Body of pancreas (tissue), 4 donors: ENCODE measurements around the gene C14orf132. TPM values are rescaled to one million over a fixed set of nuclear protein-coding genes. Genes with fewer than 3 reads are reported as not detected.

Source experiments
- ATAC-seq: fragments of 150-250 bp; one replicate; pipeline ENCODE4 v1.9.1; 2016
- DNase-seq, 4 donors: peaks; one replicate each; pipeline ENCODE4 v3.0.0-alpha.2; 2019
- H3K27ac ChIP-seq, 4 donors: fragments of 200-600 bp; sonication (generic); 1 replicate in 3 of 4; 2 replicates in 1 of 4; pipeline versions ENCODE4 v1.5.1 to v1.6.1; 2016 to 2019; ENCODE audit warnings: mild to moderate bottlenecking in 1 of 4, mixed read lengths in 1 of 4, moderate library complexity in 1 of 4
- H3K27me3 ChIP-seq, 2 donors: fragments of 200-600 bp; sonication (generic); one replicate each; pipeline ENCODE4 v1.6.0; 2016; ENCODE audit warnings: mild to moderate bottlenecking in 1 of 2
- H3K36me3 ChIP-seq, 2 donors: fragments of 200-600 bp; sonication (generic); replicated peaks in 1 of 2; 2 replicates each; pipeline ENCODE4 v1.5.1; 2016; ENCODE audit warnings: low read depth in 2 of 2; ENCODE audit not compliant: insufficient read depth in 1 of 2
- H3K4me1 ChIP-seq: fragments of 200-600 bp; sonication (generic); one replicate; pipeline ENCODE4 v1.6.0; 2016
- H3K4me3 ChIP-seq, 2 donors: fragments of 200-600 bp; sonication (generic); 1 replicate in 1 of 2; 2 replicates in 1 of 2; pipeline ENCODE4 v1.5.1; 2016 to 2019
- H3K9me3 ChIP-seq, 3 donors: fragments of 200-600 bp; sonication (generic); 1 replicate in 2 of 3; 2 replicates in 1 of 3; pipeline ENCODE4 v1.5.1; 2016
- POLR2A ChIP-seq, 3 donors: fragments of 450-650 bp; IDR thresholded peaks; one replicate each; pipeline ENCODE4 v1.6.1; 2016; ENCODE audit warnings: antibody characterized with exemption in 3 of 3, mild to moderate bottlenecking in 2 of 3
- WGBS, 2 donors: methylation state at CpG; one replicate each; pipeline ENCODE4 v1.1.5; 2017; 5-methylcytosine and 5-hydroxymethylcytosine counted together
- intact Hi-C: fragments of 100-400 bp; cut with DNase I; formaldehyde crosslinking; loops from one replicate; pipeline ENCODE4 v1.15.1; 2023
- total RNA-seq, 2 donors: library from RNA; depleted of rRNA; stranded (reverse); fragments of >200 nt; gene quantifications; one replicate each; pipeline ENCODE4 v1.1.0, GENCODE V29; 2016
- TF ChIP-seq, protein P1 (sequence below), 7 experiments: fragments of 450-650 bp in 4 of 7; fragments of 200-600 bp in 3 of 7; sonication (generic) in 3 of 7; IDR thresholded peaks; one replicate each; pipeline ENCODE4 v1.5.1; 2016 to 2019; ENCODE audit warnings: antibody characterized with exemption in 7 of 7

The C14orf132 gene
- total RNA-seq, 2 donors from 2014 or later = 4.4 to 4.6 TPM

DNA sequence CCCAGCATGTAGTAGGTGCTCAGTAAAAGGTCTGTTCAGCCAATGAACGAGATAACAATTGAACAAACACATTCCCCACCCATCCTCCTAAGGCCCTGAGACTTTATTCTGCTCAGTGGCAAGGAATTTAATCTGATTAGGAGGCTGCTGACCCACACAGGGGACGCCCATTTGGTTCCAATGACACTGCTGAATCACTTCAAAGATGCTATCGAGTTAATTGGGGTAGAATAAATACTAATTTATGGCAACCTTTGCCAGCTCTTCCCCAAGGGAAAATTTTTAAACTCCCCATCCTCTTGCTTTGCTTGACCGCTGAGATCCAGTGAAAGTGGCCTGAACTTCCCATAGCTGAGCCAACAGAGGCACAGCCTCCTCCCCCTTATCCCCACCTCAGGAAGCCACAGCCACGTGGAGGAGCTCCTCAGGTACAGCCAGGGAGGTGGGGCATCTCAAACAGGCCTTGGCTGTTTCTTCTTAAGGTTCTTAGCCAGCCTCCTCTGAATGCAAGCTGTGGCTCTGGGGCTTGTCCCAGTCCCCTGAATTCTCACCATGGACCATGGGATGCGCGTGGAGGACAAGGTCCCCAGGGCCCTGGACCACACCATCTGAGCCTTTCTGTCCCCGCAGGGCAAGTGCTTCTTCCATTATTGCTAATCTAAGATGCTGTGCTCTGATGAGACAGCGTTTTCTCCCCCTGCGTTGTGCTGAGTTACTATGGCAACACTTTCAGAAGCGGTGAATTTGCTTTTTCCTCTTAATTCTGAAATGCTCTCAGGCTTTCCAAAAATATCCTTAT lies 26.7 kb downstream of the C14orf132 start:
- Histone ChIP-seq H3K4me1 (no peaks in the 10 kb centered on the region), H3K4me3 (no peak overlapping the region), H3K27me3 (no peaks in the 10 kb centered on the region), H3K36me3 (no peaks in the 10 kb centered on the region), H3K27ac (no peak overlapping the region), H3K9me3 (no peaks in the 10 kb centered on the region)
- TF ChIP-seq POLR2A (IDR thresholded peaks at IDR 0.05) = no peak
- TF ChIP-seq, protein P1, sequence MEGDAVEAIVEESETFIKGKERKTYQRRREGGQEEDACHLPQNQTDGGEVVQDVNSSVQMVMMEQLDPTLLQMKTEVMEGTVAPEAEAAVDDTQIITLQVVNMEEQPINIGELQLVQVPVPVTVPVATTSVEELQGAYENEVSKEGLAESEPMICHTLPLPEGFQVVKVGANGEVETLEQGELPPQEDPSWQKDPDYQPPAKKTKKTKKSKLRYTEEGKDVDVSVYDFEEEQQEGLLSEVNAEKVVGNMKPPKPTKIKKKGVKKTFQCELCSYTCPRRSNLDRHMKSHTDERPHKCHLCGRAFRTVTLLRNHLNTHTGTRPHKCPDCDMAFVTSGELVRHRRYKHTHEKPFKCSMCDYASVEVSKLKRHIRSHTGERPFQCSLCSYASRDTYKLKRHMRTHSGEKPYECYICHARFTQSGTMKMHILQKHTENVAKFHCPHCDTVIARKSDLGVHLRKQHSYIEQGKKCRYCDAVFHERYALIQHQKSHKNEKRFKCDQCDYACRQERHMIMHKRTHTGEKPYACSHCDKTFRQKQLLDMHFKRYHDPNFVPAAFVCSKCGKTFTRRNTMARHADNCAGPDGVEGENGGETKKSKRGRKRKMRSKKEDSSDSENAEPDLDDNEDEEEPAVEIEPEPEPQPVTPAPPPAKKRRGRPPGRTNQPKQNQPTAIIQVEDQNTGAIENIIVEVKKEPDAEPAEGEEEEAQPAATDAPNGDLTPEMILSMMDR (IDR thresholded peaks at IDR 0.05) = no peak
- intact Hi-C loops = no loop called here
- WGBS, 2 donors = 61 to 71% methylated on average over 11 of the region's 11 CpGs
- ATAC-seq (no peak), DNase-seq (no peak)

DNA sequence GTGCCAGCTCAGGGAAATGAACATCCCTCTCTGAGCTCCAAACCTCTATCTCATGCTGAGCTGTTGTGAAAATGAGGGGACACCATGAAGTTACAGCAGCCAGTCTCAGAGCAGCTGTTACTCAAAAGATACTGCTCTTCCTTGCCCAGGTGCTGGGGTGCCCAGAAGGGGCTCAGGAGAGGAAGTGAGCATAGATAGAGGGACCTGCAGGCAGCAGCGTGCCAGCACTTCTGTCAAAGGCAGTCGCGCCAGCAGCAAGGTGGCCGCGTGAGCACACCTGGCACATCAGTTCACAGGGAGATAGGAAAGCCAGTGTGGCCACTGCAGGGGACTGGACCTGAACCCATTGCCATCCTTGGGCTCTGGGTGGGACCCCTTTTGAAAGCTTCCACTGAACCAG lies 27.8 kb downstream of the C14orf132 start:
- TF ChIP-seq, protein P1 (IDR thresholded peaks at IDR 0.05) = no peak
- TF ChIP-seq POLR2A (IDR thresholded peaks at IDR 0.05) = no peak
- Histone ChIP-seq H3K4me3 (no peak overlapping the region), H3K4me1 (no peaks in the 10 kb centered on the region), H3K36me3 (no peaks in the 10 kb centered on the region), H3K9me3 (no peaks in the 10 kb centered on the region), H3K27me3 (no peaks in the 10 kb centered on the region), H3K27ac (no peak overlapping the region)
- ATAC-seq (no peak), DNase-seq (no peak)
- intact Hi-C loops = no loop called here
- WGBS, 2 donors = 56 to 84% methylated on average over 5 of the region's 5 CpGs

DNA sequence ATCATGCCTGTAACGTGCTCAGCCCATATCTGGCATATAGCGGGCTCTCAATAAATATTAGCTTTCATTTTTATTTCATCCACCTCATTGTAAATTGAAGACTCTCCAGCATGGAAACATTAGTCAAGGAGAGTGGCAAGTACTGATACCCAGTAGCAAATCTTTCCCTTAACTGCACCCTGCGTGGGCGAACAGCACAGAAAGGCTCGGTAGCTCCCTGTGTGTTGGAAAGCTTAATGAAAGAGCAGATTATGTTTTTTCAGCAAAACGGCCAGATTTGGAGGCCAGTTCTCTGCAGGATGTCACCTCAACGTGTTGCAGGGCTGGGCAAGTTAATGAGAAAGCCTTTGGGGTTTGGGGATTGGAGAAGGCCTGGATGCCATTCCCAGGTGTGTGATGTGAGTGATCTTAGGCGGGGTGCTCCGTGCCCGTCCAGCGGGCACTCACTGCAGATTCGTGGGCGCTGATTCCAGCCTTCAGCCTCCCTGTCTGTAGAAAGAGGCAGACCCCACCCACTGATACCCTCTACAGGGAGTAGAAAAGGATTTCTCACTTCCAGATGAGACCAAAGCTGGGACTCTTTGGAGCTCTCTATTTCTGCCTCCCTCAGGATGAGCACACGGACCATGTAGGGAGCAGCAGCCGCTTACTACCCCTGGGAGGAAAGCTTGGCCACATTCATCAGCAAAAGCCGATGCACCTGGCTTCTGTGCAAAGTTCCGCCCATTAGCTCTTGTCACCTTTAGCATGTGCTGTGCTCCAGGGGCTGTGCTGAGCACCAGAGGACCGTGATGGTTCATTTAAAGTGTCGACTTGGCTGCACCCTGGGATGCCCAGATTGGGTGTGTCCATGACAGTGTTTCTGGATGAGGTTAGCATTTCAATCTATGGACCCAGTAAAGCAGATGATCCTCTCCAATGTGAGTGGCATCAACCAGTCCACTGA lies 29.1 kb downstream of the C14orf132 start:
- Histone ChIP-seq H3K36me3 (no peaks in the 10 kb centered on the region), H3K9me3 (no peaks in the 10 kb centered on the region), H3K27ac (no peak overlapping the region), H3K4me3 (no peak overlapping the region), H3K4me1 (no peaks in the 10 kb centered on the region), H3K27me3 (no peaks in the 10 kb centered on the region)
- intact Hi-C loops = no loop called here
- DNase-seq (no peak), ATAC-seq (no peak)
- 65 to 70% methylated on average over 15 to 16 of the region's 19 CpGs for WGBS, 2 donors
- no peak for TF ChIP-seq POLR2A (IDR thresholded peaks at IDR 0.05)
- TF ChIP-seq, protein P1 (IDR thresholded peaks at IDR 0.05) = no peak

DNA sequence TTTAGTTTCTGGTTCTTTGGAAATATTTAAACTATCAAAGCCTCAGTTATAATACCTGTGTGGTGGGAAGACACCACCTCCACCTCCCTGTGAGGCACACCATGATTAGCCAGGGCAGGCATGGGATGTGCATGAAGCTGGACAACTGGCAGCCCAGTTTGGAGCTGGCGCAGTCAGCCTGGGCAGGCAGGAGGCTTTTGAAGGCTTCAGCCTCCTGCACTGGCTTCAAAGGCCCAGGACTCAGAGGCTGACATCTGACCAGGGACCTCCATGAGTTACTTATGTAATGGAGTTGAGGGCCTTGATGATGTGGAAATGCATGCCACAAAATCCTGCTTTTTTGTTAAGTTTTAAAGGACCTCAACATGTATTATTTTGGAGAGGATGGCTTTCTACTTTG lies 30.3 kb downstream of the C14orf132 start:
- Histone ChIP-seq H3K4me3 (no peak overlapping the region), H3K4me1 (no peaks in the 10 kb centered on the region), H3K27ac (no peak overlapping the region), H3K36me3 (no peaks in the 10 kb centered on the region), H3K9me3 (no peaks in the 10 kb centered on the region), H3K27me3 (no peaks in the 10 kb centered on the region)
- DNase-seq (no peak), ATAC-seq (no peak)
- intact Hi-C loops = no loop called here
- 33% methylated on average over 1 of the region's 1 CpG; no CpG with 5 or more reads in 1 of the 2 donors for WGBS, 2 donors
- no peak for TF ChIP-seq POLR2A (IDR thresholded peaks at IDR 0.05)
- TF ChIP-seq, protein P1 (IDR thresholded peaks at IDR 0.05) = no peak
